ENCODE data around the gene CD101. TPM values are rescaled to one million over a fixed set of nuclear protein-coding genes. Genes with fewer than 3 reads are reported as not detected.
A peak's percentile ranks its signal among the peaks of the same experiment; 100 is the strongest.

Gene CD101
- total and polyA plus RNA-seq, 2 experiments from 2014 or later: 1.2 to 1.3 TPM

DNA sequence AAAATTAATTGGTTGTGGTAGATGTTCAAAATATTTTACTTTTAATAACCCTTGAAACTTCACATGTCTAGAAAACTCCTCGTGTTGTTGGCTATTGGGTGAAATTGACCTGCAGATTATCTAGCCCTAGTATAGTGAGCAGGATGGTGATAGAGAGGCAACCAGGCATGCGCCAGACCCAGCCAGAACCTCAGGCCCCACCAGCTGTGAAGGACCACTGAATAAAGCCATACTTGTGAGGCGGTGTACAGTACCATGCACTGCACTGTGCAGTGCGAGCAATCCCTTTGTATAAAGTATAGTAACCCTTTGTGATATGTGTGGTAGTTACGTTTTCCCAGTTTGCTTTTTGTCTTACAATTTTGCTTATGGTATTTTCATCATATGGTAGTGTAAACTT lies 67.0 kb downstream of the CD101 start:
- no peak for ATAC-seq
- no peaks in the 10 kb centered on the region for H3F3A ChIP-seq (replicated peaks; ENCODE audit: low read depth)
- no peak overlapping the region for H3K4me3 ChIP-seq
- peaks cover 53% of the 10 kb centered on the region for H3K79me2 ChIP-seq (replicated peaks; ENCODE audit: insufficient read depth)
- no peak overlapping the region for H3K4me2 ChIP-seq
- H3K4me3 Mint-ChIP-seq: no peak overlapping the region
- no peaks in the 10 kb centered on the region for H3K9me3 Mint-ChIP-seq
- no peaks in the 10 kb centered on the region for H3K9me2 ChIP-seq (ENCODE audit: insufficient read depth)
- TF ChIP-seq, protein P1, sequence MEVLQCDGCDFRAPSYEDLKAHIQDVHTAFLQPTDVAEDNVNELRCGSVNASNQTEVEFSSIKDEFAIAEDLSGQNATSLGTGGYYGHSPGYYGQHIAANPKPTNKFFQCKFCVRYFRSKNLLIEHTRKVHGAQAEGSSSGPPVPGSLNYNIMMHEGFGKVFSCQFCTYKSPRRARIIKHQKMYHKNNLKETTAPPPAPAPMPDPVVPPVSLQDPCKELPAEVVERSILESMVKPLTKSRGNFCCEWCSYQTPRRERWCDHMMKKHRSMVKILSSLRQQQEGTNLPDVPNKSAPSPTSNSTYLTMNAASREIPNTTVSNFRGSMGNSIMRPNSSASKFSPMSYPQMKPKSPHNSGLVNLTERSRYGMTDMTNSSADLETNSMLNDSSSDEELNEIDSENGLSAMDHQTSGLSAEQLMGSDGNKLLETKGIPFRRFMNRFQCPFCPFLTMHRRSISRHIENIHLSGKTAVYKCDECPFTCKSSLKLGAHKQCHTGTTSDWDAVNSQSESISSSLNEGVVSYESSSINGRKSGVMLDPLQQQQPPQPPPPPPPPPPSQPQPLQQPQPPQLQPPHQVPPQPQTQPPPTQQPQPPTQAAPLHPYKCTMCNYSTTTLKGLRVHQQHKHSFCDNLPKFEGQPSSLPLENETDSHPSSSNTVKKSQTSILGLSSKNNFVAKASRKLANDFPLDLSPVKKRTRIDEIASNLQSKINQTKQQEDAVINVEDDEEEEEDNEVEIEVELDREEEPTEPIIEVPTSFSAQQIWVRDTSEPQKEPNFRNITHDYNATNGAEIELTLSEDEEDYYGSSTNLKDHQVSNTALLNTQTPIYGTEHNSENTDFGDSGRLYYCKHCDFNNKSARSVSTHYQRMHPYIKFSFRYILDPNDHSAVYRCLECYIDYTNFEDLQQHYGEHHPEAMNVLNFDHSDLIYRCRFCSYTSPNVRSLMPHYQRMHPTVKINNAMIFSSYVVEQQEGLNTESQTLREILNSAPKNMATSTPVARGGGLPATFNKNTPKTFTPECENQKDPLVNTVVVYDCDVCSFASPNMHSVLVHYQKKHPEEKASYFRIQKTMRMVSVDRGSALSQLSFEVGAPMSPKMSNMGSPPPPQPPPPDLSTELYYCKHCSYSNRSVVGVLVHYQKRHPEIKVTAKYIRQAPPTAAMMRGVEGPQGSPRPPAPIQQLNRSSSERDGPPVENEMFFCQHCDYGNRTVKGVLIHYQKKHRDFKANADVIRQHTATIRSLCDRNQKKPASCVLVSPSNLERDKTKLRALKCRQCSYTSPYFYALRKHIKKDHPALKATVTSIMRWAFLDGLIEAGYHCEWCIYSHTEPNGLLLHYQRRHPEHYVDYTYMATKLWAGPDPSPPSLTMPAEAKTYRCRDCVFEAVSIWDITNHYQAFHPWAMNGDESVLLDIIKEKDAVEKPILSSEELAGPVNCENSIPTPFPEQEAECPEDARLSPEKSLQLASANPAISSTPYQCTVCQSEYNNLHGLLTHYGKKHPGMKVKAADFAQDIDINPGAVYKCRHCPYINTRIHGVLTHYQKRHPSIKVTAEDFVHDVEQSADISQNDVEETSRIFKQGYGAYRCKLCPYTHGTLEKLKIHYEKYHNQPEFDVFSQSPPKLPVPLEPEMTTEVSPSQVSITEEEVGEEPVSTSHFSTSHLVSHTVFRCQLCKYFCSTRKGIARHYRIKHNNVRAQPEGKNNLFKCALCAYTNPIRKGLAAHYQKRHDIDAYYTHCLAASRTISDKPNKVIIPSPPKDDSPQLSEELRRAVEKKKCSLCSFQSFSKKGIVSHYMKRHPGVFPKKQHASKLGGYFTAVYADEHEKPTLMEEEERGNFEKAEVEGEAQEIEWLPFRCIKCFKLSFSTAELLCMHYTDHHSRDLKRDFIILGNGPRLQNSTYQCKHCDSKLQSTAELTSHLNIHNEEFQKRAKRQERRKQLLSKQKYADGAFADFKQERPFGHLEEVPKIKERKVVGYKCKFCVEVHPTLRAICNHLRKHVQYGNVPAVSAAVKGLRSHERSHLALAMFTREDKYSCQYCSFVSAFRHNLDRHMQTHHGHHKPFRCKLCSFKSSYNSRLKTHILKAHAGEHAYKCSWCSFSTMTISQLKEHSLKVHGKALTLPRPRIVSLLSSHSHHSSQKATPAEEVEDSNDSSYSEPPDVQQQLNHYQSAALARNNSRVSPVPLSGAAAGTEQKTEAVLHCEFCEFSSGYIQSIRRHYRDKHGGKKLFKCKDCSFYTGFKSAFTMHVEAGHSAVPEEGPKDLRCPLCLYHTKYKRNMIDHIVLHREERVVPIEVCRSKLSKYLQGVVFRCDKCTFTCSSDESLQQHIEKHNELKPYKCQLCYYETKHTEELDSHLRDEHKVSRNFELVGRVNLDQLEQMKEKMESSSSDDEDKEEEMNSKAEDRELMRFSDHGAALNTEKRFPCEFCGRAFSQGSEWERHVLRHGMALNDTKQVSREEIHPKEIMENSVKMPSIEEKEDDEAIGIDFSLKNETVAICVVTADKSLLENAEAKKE (CRISPR knock-in tag; IDR thresholded peaks at IDR 0.05): no peak
- no peak for TF ChIP-seq EZH2 (IDR thresholded peaks at IDR 0.05; ENCODE audit: low read depth, unreplicated experiment)
- H3K27me3 ChIP-seq (ENCODE audit: insufficient read depth): no peaks in the 10 kb centered on the region
- H3K27me3 Mint-ChIP-seq (ENCODE audit: insufficient read depth, low read depth, poor library complexity): peaks cover 3% of the 10 kb centered on the region
- H2AFZ ChIP-seq: no peak overlapping the region
- peaks cover 32% of the 10 kb centered on the region for H3K36me3 Mint-ChIP-seq (ENCODE audit: low read depth)
- no peaks in the 10 kb centered on the region for H3K4me1 Mint-ChIP-seq
- peaks cover 9% of the 10 kb centered on the region for H3K36me3 ChIP-seq (ENCODE audit: insufficient read depth)
- H3K27ac Mint-ChIP-seq: no peak overlapping the region
- H3K4me1 ChIP-seq (ENCODE audit: insufficient read depth): no peaks in the 10 kb centered on the region
- peaks cover 20% of the 10 kb centered on the region; the same call in 1 of the 2 replicates for H4K20me1 ChIP-seq (replicated peaks; ENCODE audit: insufficient read depth)
- H3K27ac ChIP-seq (ENCODE audit: low read depth): no peak overlapping the region
- DNase-seq (ENCODE audit: low spot score): no peak

- Histone ChIP-seq H3K27ac (ENCODE audit: low read depth) (no peak overlapping the region), H3K27me3 (ENCODE audit: insufficient read depth) (no peaks in the 10 kb centered on the region), H2AFZ (no peak overlapping the region), H3K79me2 (replicated peaks; ENCODE audit: insufficient read depth) (peaks cover 53% of the 10 kb centered on the region), H3K4me1 (ENCODE audit: insufficient read depth) (no peaks in the 10 kb centered on the region), H3F3A (replicated peaks; ENCODE audit: low read depth) (no peaks in the 10 kb centered on the region), H3K4me2 (no peak overlapping the region), H3K36me3 (ENCODE audit: insufficient read depth) (peaks cover 13% of the 10 kb centered on the region), H3K4me3 (no peak overlapping the region), H4K20me1 (replicated peaks; ENCODE audit: insufficient read depth) (peaks cover 20% of the 10 kb centered on the region; the same call in 1 of the 2 replicates), H3K9me2 (ENCODE audit: insufficient read depth) (no peaks in the 10 kb centered on the region)
- no peaks in the 10 kb centered on the region for H3K9me3 Mint-ChIP-seq
- ATAC-seq (no peak), DNase-seq (ENCODE audit: low spot score) (no peak)
- H3K36me3 Mint-ChIP-seq (ENCODE audit: low read depth): peaks cover 28% of the 10 kb centered on the region
- no peak overlapping the region for H3K4me3 Mint-ChIP-seq
- no peaks in the 10 kb centered on the region for H3K4me1 Mint-ChIP-seq
- H3K27me3 Mint-ChIP-seq (ENCODE audit: insufficient read depth, low read depth, poor library complexity): peaks cover 3% of the 10 kb centered on the region
- H3K27ac Mint-ChIP-seq: peak overlapping the region; percentile 25; the same call in 1 of the 2 replicates
- TF ChIP-seq JUNB (IDR thresholded peaks at IDR 0.05; ENCODE audit: unreplicated experiment) (no peak), ZNF331 (CRISPR knock-in tag; IDR thresholded peaks at IDR 0.05; ENCODE audit: low read depth) (no peak), STAT1 (IDR thresholded peaks at IDR 0.05; ENCODE audit: unreplicated experiment) (no peak), CTCF (conservative IDR thresholded peaks at IDR 0.05; ENCODE audit: low read depth in 2 of 2) (no peak), NANOG (IDR thresholded peaks at IDR 0.05; ENCODE audit: borderline replicate concordance) (no peak), ZNF114 (CRISPR knock-in tag; IDR thresholded peaks at IDR 0.05) (no peak), ETS1 (IDR thresholded peaks at IDR 0.05) (no peak), POLR2AphosphoS5 (IDR thresholded peaks at IDR 0.05; ENCODE audit: low read depth) (no peak), CREB1 (CRISPR knock-in tag; IDR thresholded peaks at IDR 0.05; ENCODE audit: low read depth) (no peak), EZH2phosphoT487 (IDR thresholded peaks at IDR 0.05; ENCODE audit: unreplicated experiment) (no peak), EZH2 (IDR thresholded peaks at IDR 0.05; ENCODE audit: low read depth, unreplicated experiment) (no peak)
These were observed 67.8 kb downstream of the CD101 start for GRCh38 chr1:117069220-117069844.

Measured in GM23338 (cell line).